ENCODE results near the gene KLHL6. TPM values are rescaled to one million over a fixed set of nuclear protein-coding genes. Genes with fewer than 3 reads are reported as not detected.

The KLHL6 gene
- total and polyA plus RNA-seq, 2 of the 8 experiments (the other 6 are each of a cell fraction or from before 2014, with no cell fraction given), result 0.05 TPM; not detected in 1

DNA sequence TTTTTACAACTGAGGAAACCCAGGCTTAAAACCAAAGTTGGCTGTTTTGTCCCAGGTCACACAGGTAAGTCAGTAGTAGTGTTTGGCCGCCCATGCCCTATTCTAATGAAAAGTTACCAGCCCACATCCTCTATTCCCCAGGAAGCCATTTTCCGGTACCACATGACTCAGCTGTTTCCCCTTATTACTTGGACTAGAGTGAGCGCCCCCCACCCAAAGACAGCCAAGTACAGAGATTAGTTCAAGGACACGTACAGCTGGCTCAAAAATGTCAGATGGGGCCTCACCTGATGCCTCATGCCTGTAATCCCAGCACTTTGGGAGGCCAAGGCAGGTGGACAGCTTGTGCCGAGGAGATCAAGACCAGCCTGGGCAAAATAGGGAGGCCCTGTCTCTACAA is 8.5 kb upstream of the KLHL6 start:
- CTCF ChIA-PET (ENCODE audit: partially characterized antibody), result interaction anchor here (1.1 to 1.3 kb wide), 2 partner anchors 44 to 95 kb away, joined by 3 to 4 read pairs; no protein-coding TSS in a partner anchor
- Histone ChIP-seq H3K4me1 (replicated peaks in 1 of 4; ENCODE audit: control insufficient read depth in 3 of 4, insufficient read depth in 4 of 4, low read length in 3 of 4) (no peaks in the 10 kb centered on the region), H3K23me2 (ENCODE audit: low read depth, low read length) (no peaks in the 10 kb centered on the region), H3K4me2 (ENCODE audit: insufficient read depth in 1 of 2, low read depth in 2 of 2, low read length in 2 of 2) (no peak overlapping the region), H2BK12ac (ENCODE audit: low read depth, low read length) (no peak overlapping the region), H3K4me3 (ENCODE audit: extremely low read depth in 1 of 4, insufficient read depth in 2 of 4, low read depth in 3 of 4, low read length in 4 of 4) (no peak overlapping the region), H3K27me3 (replicated peaks in 1 of 4; ENCODE audit: control insufficient read depth in 3 of 4, extremely low read depth in 1 of 4, insufficient read depth in 3 of 4, low read length in 3 of 4) (no peaks in the 10 kb centered on the region), H2BK20ac (ENCODE audit: low read length) (no peak overlapping the region), H3K4ac (replicated peaks; ENCODE audit: insufficient read length, low read depth, low read length) (no peak overlapping the region), H3K56ac (replicated peaks; ENCODE audit: insufficient read length, low read depth, low read length) (no peak overlapping the region), H4K5ac (ENCODE audit: insufficient read length, low read depth, low read length) (no peak overlapping the region), H3K18ac (ENCODE audit: extremely low read depth, low read length) (no peak overlapping the region), H2BK15ac (ENCODE audit: low read length) (no peak overlapping the region), H2BK5ac (ENCODE audit: low read depth, low read length) (no peak overlapping the region), H2AK5ac (ENCODE audit: low read depth, low read length) (no peak overlapping the region), H3K27ac (ENCODE audit: low read depth, low read length) (no peak overlapping the region), H3K9me3 (ENCODE audit: insufficient read depth in 2 of 2, low read depth in 1 of 2, low read length in 1 of 2) (no peaks in the 10 kb centered on the region), H3K79me2 (ENCODE audit: control insufficient read depth in 1 of 2, insufficient read depth in 2 of 2, low read length in 2 of 2) (no peaks in the 10 kb centered on the region), H3K36me3 (ENCODE audit: control insufficient read depth in 2 of 4, insufficient read depth in 4 of 4, low read length in 3 of 4) (no peaks in the 10 kb centered on the region), H2BK120ac (replicated peaks; ENCODE audit: low read depth, low read length) (no peak overlapping the region), H3K79me1 (ENCODE audit: low read depth, low read length) (no peaks in the 10 kb centered on the region), H4K8ac (ENCODE audit: extremely low read depth, insufficient read depth, low read length) (no peak overlapping the region), H4K20me1 (replicated peaks in 1 of 2; ENCODE audit: control insufficient read depth in 1 of 2, insufficient read depth in 2 of 2, low read length in 2 of 2) (no peaks in the 10 kb centered on the region), H3K14ac (ENCODE audit: insufficient read length) (no peak overlapping the region), H2AFZ (ENCODE audit: low read length) (peak overlapping the region; percentile 80; the same call in 1 of the 2 replicates), H3K9ac (replicated peaks in 1 of 4; ENCODE audit: extremely low read depth in 1 of 4, low read depth in 3 of 4, low read length in 3 of 4) (no peak overlapping the region), H3K23ac (ENCODE audit: insufficient read length) (no peak overlapping the region), H4K91ac (replicated peaks; ENCODE audit: insufficient read length, low read length) (no peak overlapping the region)
- WGBS, 2 experiments (ENCODE audit: extremely low coverage in 1 of 2, insufficient coverage in 1 of 2, insufficient read length in 1 of 2, insufficient replicate concordance in 2 of 2, low coverage in 1 of 2, low lambda C conversion rate in 2 of 2, missing lambda C conversion rate in 1 of 2), result 90% methylated on average over 5 of the region's 5 CpGs; no CpG with 5 or more reads in 1 of the 2 experiments
- no peak for DNase-seq (ENCODE audit: low read depth in 1 of 2, low spot score in 2 of 2)
- POLR2A ChIA-PET (ENCODE audit: partially characterized antibody), result no interaction called here
- no peak for FAIRE-seq
- TF ChIP-seq SIN3A (conservative IDR thresholded peaks at IDR 0.05 in 1 of 2, IDR thresholded peaks at IDR 0.05 in 1 of 2; ENCODE audit: low read depth in 1 of 2, low read length in 2 of 2), result no peak
